CD4-positive, alpha-beta T cell treated with Interleukin-2 at 100 ng/mL for 4 hours (primary cell): ENCODE results near the gene SCUBE1.
A peak's percentile ranks its signal among the peaks of the same experiment; 100 is the strongest.

ENCODE experiments used
- DNase-seq: peaks from one replicate; pipeline ENCODE4 v3.0.0-alpha.2; 2020; ENCODE audit warnings: low spot score

The SCUBE1 gene

DNA sequence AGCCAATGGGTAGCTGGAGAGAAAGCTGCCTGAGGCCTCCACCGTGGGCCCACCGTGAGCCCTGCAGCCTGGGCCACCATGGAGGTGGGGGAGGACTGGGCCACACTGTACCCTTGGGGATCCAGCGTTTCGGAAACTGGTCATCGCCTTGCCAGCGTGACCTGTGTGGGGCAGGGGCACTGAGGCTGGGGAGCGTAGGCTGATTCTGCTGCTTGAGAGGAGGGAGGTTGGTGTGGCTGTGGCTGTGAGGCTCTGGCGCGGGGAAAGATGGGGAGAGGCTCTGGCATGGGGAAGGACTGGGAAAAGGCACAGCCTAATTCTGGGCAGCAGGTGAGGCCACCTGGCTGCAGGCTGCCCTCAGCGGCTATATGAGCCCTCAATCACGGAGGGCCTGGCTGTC lies 143.6 kb downstream of the SCUBE1 start:
- no peak for DNase-seq

DNA sequence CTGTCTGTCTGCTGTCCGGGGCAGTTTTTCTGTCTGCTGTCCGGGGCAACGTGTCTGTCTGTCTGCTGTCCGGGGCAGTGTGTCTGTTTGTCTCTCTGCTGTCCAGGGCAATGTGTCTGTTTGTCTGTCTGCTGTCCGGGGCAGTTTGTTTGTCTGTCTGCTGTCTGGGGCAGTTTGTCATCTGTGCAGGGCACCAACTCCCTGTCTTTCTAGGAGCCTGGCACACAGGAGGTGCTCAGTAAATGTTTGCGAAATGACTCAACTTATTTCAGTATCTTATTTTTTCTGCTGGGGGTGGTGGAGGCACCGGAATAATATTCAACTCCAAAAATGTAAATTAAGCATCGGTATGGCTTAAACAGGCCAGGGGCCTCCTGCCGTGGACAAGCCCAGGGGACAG lies 144.2 kb downstream of the SCUBE1 start:
- DNase-seq: no peak

DNA sequence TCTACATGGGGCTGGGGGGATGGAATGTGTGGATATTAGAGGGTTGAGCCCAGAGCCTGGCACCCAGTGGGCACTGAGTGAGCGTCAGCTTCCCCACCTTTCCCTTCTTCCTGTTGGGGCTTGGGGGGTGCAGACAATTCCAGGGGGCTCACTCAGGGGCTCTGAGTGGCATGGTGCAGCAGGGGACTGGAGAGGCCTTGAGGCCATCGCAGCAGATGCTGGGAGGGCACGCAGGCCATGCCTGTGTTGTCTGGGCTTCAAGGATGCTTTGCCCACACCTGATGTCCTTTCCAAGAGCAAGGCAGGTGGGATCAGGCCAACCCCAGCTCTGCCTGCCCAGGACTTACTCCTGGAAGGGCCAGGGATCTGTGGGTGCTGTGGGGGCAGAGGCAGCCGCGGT lies 145.0 kb downstream of the SCUBE1 start:
- DNase-seq: no peak

DNA sequence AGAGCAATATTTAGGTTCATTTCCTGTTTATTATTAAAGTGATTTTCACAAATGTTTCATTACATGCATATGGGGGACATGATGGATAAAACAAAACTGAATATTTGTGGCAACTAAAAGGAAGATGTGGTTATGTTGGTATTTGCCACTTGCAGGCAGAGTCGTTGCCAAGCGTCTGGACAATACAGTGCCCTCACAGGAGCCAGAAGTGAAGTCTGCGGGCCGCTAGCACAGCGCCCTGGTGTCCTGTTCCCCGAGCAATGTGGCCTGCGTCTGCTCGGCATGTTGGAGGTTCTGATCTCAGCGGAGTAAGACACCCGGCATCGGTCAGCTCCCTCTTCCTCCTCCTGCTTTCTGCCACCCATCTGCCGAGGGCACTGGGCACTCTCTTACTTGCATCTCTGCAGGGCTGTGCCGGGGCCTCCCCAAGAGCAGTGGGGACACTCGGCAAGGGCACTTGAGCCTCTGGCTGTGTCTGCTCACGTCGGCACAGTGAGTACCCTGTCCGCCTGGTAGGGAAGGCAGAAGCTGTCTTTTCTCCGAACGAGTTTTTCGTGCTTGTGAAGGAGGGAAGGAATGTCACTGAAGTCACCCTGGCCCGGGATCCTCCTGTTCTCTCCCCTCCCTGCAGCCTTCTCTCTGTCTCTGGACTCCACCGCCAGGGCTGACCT lies 145.8 kb downstream of the SCUBE1 start:
- no peak for DNase-seq

DNA sequence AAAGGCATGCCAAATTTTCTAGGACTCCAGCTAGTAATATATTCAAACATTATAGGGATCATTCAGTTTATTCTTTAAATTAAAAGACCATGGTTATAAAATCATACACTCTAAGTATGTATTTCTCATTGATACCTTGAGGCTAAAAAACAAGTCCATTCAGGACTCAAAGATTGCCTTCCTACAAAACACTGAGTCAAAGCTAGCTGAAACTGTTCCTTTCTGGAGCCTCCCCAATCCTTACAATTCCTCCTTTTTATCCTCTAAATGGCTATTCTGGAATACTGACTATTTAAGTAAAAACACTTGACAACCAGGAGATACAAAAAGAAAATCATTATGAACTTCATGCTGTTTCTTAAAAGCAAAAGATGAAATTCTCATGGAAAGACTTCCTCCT lies 151.3 kb downstream of the SCUBE1 start:
- DNase-seq: no peak

DNA sequence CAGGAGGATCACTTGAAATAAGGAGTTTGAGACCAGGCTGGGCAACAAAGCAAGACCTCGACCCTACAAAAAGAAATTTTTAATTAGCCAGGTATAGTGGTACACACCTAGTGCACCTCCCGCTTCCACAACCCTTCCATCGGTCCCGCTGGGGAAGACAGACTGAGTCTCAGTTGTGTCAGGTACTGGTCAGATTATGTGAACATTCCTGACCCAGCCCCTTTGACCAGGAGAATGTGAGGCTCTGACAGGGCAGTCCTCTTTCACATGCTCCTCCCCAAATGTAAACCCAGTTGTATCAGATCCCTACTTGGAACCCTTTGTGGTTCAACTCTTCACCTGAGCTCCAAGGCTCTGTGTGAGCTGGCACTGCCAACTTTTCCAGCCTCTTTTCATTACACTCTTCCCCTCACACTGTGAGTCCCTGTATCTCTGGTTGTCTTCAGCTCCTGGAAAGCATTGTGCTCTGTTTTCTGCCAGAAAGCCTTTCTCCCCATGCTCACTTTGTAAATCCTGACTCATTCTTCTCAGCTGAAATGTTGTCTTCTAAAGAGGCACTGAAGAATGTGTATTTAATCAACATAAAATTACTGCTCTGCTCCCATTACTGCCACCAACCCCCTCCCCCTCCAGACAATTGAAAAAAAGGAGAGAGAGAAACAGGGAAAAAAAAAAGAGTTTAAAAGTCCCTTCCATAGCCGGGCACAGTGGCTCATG lies 154.2 kb downstream of the SCUBE1 start:
- DNase-seq: no peak

DNA sequence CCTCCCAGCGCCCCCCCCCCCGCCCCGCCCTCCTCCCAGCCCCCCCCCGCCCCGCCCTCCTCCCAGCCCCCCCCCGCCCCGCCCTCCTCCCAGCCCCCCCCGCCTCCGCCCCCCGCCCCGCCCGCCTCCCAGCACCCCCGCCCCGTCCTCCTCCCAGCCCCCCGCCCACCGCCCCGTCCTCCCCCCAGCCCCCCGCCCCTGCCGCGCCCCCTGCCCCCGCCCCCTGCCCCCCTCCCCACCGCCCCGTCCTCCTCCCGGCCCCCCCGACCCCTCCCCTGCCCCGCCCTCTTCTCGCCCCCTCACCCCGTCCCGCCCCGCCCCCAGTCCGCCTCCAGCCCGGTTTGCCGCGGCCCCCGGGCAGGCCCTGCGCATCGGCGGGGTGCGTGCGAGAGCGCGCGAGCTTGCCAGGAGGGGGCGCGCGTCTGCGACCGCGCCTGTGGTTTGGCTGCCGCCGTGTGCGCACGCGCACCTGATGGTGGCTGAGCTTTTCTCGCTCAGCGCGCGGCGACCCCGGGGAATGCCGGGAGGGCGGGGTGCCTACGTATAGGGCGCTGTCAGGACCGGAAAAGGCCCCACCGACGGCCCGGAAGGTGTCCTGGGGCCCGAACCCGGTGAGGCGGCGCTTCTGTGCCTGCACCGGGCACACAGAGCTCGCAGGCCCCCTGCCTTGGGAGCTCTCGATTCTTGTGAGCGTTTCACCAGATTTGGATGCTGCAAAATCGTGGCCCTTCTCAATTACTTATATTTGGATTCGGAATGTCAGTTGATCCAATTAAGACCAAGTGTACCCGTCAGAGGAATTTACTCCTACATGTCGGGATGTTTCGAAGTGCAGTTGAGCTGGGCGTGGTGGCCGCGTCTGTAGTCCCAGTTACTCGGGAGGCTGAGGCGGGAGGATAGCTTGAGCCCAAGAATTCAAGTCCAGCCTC lies 155.7 kb downstream of the SCUBE1 start:
- peak; percentile 97 for DNase-seq

DNA sequence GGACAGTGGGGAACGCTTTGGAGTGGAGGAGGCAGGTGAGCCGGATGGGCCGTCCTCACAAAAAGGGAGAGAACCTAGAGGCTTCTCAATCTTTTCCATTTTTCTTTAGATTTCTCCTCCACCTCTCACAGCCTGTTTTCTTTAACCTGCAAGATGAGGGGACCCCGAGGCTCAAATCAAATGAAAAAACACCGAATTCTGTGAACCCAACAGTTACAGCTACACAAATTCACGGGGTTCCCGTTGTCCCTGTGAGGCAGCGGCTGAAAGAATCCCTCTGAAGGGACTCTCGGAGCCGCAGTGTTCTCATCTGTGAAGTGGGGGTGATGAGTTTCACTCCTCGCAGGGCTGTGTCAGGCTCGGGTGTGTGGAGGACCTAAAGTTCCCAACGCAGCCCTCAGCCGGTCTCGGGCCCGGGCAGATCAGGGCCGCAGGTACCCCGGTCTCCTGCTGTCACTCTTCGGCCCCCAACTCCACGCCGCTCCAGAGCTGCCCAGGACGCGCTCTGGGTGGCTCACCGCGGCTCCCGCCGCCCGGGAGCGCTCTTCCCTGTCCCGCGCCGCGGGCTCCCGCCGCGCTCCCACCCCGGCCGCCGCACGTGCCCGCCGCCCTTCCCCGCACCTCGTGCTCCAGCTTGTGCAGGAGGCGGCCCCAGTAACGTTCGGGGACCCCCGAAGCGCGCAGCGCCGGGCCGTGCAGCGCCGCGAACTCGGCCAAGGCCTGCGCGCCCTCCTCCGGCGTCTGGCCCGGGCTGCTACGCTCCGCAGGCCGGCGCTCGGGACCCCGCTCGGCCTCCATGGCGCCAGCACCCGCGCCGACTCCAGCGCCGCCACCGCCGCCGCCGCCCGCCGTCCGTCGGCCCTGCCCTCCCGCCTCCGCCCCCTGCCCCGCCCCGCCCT lies 156.7 kb downstream of the SCUBE1 start, which contains the start of gene TTLL12:
Gene TTLL12, minus strand, starts transcription at position 863 of the 899 bp plus-strand sequence. Its CDS starts 65 bp downstream, at position 798.
- peak; percentile 50 for DNase-seq

DNA sequence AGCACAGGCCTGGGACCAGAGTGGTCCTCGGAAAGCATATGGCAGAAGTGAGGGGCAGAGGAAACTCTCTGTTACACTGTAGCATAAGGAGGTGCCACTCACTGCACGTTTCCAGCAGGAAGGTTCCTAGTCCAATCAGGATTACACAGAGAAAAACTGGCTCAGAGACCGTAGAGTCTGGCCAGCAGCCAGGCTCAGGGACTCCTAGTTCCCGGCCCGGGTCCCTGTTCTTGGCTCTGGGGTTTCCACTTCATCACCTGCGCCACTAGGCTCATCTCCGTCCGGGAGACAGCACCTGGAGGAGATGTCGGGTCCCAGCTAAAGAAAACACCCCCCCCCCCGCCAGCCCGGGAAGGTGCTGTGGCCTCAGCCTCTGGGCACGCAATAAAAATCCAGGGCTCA lies 157.3 kb downstream of the SCUBE1 start:
- no peak for DNase-seq

DNA sequence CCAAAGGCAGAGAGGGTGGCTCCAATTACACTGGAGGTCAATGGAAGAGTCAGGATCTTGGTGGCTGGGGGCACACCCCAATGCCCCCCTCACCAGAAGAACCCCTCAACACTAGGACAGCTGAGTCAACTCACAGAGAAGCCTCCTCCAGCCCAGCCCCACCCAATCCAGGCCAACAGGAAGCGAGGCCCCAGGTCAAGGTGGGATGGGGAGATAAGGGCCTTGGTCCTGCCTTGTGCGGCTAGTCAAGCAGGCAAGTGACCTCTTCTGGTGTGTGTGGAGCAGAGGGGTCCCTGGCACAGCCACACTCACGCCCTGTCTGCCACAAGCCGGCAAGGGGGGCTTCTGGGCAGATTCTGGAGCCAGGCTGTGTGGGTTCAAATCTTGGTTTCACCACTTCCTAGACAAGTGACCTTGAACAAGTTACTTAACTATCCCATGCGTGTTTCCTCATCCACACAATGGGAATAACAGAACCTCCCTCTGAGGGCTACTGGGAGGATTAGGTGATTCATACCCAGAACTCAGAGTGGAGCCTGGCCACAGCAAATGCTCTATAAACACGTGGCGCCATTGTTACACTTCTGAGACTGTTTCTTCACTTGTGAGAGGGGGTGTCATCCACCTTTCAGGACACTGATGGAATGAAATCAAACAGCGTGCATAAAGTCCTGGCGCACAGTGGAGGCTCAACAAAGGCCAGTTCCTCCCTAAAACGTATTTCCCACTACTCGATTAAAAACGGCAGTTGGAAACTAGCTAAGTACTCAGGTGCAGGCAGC lies 159.5 kb downstream of the SCUBE1 start:
- DNase-seq: no peak

DNA sequence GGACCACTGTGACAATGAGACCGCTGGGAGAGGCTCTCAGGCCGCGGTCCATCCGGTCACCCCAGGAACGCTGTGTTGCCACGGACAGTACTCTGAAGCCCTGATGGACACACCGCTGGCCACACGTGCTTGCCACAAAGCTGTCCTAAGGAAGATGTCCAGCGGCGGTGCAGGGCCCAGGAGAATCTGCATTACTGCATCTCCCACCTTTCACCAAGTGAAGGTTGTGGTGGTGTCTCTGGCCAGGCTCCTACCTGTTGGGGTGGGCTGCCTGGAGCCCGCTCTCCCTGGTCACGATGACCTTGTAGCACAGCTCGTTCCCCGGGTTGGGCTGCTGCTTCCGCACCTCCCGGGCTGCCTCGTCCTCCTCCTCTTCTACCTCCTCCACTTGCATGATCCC lies 160.4 kb downstream of the SCUBE1 start:
- no peak for DNase-seq

DNA sequence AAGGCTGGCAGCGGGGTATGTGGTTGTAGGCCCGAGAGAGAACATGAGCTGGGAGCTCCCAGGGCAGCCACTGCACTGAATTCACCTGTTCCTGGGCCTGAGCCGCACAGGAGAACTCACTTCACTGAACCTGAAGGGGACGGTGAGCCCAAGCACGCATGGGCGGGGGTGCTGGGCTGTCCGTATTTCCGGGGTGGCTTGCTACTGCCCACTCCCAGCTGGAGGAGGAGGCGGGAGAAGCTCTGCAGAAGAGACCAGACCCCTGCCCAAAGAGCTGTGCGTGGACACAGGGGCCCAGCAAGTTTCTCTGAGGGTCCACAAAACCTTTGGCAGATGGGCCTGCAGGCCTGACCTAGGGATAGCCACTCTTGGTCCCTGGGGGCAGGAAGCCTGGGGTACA lies 161.1 kb downstream of the SCUBE1 start:
- DNase-seq: no peak

DNA sequence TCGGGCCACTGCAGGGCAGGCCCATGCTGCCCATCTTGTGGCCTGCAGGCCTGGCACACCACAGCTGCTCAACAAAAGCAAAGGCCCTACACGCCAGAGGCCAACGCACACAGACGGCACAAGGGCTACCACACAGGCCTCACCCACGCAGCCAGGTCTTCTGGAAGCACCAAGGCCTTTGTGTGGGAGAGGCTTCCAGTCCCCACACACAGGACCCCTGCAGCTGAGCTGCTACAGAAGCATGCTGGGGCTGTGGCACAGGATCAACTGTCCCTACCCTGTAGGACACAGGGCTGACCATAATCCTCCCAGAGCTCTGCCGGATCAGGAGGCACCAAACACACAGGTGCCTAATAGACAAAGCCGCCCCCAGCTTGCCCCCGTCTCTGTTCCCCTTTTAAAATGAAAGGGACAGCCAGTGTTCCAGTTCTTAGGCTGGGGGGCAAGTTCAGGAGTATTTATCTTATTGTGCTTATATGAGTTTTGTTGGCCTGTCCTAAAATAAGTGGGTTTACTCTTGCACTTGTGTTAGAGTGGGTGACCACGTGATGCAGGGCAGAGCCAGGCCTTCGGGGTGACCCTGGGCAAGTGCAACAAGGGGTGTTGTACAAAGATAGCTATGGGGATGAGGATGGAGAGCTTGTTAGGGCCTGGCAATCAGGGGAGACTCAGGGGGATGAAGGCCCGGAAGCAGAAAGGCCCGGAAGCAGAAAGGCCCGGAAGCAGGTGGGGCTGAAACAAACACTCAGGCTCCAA lies 161.7 kb downstream of the SCUBE1 start:
- no peak for DNase-seq

DNA sequence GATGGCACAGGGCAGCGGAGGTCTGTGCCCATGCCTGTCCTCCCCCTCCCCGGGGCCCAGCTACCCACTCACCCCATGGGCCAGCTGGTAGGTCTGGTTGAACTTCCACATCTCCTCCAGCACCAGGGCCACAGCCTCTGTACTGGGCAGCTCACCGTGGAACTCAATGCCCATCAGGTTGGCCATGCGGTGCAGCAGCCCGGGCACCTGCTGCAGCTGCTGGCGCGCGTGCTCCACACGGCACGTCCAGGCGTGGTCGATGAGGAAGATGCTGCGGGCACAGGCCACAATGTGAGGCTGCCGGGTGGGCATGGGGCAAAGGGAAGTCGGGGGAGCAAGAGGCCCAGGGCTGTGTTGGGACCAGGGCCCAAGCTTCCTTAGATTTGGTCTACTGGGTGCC lies 162.5 kb downstream of the SCUBE1 start:
- DNase-seq: no peak

DNA sequence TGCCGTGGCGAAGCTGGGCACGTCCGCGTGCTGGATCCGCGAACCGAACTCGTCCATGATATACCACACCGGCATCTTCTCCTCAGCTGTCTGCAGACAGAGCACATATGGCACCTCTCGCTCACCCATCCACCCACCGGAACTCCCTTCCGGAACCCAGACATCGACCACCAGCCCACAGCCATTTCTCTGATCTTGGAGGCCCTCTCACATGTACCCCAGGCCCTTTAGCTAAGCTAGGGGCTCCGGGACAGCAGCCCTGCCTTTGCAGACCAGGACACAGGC lies 163.3 kb downstream of the SCUBE1 start:
- DNase-seq: no peak

DNA sequence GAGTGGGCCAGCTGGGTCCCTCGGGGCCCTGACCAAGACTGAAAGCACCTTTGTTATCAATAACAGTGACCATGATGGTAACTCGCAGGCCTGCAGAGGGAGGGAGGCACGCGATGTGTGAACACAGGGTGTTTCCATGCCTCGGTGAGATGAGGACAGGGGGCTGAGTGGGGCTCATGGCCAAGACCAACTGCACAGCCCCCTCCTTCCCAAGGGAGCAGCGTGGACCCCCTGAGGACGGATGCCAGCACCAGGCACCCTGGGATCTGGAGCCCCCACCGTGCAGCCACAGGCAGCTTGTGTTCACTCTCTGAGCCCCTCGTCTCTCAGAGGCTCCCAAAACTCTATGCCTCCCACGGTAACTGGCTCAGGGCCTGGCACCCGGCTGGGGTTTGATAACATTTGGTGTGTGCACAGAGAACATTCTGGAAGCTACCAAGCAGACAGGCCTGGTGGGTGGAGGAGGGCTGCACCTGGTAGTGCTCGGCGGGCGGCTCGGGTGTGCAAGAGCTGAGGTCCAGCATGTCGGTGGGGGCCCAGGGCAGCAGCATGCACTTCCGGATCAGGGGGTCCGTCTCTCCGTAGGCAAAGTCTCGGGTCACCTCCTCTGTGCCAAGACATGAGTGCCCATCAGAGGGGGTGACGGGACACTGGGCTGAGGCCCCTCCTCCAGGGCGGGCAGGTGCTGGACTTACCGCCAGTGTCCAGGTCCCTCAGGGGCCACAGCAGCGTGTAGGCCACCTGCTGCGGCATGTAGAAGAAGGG lies 163.8 kb downstream of the SCUBE1 start:
- DNase-seq: no peak

DNA sequence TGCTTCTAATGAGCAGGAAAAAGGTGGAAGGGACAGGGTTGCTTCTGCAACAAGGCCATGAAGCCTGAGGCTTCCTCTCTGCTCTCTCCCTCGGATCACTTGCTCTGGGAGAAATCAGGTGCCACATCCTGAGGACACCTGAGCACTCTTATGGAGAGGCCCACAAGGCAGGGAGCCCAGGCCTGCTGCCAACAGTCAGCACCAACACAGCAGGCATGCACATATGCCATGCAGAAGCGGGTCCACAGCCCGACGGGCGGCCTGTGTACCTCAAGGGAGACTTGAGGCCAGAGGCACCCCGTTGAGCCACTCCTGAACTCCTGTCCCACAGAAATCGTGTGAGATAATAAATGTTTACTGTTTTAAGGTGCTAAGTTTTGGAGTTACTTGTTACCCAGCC lies 165.7 kb downstream of the SCUBE1 start:
- DNase-seq: no peak

DNA sequence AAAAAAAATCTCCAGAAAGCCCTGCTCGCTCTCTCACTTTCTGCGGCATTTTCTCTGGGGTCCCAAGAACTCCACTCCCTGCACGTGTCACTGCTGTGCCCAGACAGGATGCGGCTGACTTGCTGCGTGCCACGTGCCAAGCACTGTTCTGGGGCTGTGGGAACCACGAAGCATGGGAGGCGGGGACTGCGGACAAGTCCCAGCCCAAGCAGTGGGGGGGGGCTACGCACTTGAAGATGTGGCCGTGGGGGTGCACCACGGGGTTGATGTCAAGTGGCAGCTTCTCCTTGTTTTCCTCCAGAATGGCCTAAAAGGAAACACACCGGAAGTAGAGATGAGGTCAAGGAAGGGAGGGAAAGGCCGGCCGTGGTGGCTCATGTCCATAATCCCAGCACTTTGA lies 167.1 kb downstream of the SCUBE1 start:
- DNase-seq: no peak

DNA sequence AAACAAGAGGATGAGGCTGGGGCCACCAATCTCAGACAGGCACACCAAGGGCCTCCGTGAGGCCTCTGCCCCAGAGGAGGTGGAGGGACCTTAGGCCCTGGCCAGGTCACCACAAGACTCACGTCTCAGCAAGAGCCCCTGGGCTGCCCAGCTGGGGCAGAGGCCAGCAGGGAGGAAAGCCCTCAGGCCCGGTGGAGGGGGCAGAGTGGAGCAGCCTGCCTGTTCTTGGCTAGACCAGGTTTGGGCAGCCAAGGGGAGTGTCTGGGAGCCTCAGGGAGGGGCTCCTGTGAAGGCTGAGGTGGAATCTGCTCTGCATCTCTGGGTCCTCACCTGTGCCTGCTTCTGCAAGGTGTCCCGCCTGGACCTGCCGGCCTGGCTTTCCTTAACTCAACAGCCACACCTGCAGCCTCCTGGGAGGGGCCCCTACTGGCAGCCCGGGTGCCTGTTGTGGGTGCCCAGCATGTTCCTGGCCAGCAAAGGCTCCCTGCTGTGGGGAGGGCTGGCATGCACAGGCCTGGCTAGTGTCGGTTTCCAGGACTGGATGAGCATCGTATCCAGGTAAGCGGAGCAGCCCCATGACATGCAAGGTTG lies 168.1 kb downstream of the SCUBE1 start:
- no peak for DNase-seq
